Measurements from ENCODE around the gene MAX. TPM values are rescaled to one million over a fixed set of nuclear protein-coding genes. Genes with fewer than 3 reads are reported as not detected.

The MAX gene
- total and polyA plus RNA-seq, 2 of the 8 experiments (the other 6 are each of a cell fraction or from before 2014, with no cell fraction given) = 36.9 to 65.1 TPM

DNA sequence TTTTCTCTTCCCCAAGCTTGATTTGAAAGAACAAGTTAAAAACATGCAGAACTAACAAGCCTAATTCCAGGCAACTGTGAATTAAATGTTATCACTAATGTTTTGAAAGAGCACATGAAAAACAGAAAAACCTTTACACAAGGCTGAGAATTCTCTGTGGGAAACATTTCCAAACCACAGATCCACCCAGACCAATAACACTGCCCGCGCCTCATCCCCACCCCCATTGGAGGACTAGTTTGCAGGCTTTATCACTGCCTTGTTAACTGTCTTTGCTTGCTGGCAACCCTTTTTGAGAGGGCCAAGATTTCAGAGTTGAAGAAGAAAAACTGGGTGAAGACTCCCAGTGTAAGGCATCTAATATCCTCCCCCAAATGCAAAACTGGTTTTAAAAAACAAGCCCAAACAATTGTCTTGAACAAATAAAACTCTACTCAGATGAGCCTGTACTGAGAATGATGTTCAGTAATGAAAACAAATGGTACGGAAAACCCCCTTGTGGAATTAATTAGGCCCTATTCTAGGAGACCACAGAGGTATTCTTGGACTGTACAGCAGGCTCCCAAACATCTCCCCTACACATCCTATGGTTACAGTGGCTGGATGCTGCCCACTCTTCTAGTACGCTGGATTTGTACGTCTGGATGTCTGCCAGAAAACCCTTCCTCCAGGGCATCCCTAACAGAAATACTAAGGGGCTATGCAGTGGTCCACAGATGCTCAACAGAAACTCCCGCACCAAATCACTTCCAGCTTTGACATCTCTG is 5.8 kb downstream of the MAX start:
- no peak overlapping the region for H4K5ac ChIP-seq (ENCODE audit: insufficient read length, low read depth, low read length)
- FAIRE-seq (no peak), DNase-seq (ENCODE audit: low read depth in 1 of 2, low spot score in 2 of 2) (no peak)
- H2BK120ac ChIP-seq (replicated peaks; ENCODE audit: low read depth, low read length) = no peak overlapping the region
- H3K4me3 ChIP-seq (ENCODE audit: extremely low read depth in 1 of 4, insufficient read depth in 2 of 4, low read depth in 3 of 4, low read length in 4 of 4) = no peak overlapping the region
- no peak overlapping the region for H4K91ac ChIP-seq (replicated peaks; ENCODE audit: insufficient read length, low read length)
- no peak overlapping the region for H3K27ac ChIP-seq (ENCODE audit: low read depth, low read length)
- peaks cover 0 to 67% of the 10 kb centered on the region in 2 experiments; a peak in 2 of 4 replicates for H3K79me2 ChIP-seq (ENCODE audit: control insufficient read depth in 1 of 2, insufficient read depth in 2 of 2, low read length in 2 of 2)
- no peaks in the 10 kb centered on the region for H3K23me2 ChIP-seq (ENCODE audit: low read depth, low read length)
- no peak for TF ChIP-seq JUN (IDR thresholded peaks at IDR 0.05; ENCODE audit: low read depth, low read length)
- TF ChIP-seq EZH2 (IDR thresholded peaks at IDR 0.05; ENCODE audit: low read depth, low read length, severe bottlenecking) = no peak
- TF ChIP-seq, protein P1, sequence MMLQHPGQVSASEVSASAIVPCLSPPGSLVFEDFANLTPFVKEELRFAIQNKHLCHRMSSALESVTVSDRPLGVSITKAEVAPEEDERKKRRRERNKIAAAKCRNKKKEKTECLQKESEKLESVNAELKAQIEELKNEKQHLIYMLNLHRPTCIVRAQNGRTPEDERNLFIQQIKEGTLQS (IDR thresholded peaks at IDR 0.05; ENCODE audit: insufficient read depth, low read depth, low read length) = no peak
- no peak for TF ChIP-seq CHD1 (IDR thresholded peaks at IDR 0.05; ENCODE audit: low read depth, low read length)
- TF ChIP-seq EP300 (IDR thresholded peaks at IDR 0.05; ENCODE audit: borderline replicate concordance in 1 of 2, low read depth in 2 of 2, low read length in 2 of 2) = no peak
- TF ChIP-seq EGR1 (IDR thresholded peaks at IDR 0.05; ENCODE audit: borderline replicate concordance, low read depth, low read length) = no peak
- no peak for TF ChIP-seq RAD21 (IDR thresholded peaks at IDR 0.05 in 1 of 2, conservative IDR thresholded peaks at IDR 0.05 in 1 of 2; ENCODE audit: low read depth in 2 of 2, low read length in 2 of 2)
- TF ChIP-seq KDM5A (IDR thresholded peaks at IDR 0.05; ENCODE audit: low read length) = no peak
- TF ChIP-seq TAF1 (IDR thresholded peaks at IDR 0.05; ENCODE audit: low read depth, low read length) = no peak
- H3K9me3 ChIP-seq (ENCODE audit: insufficient read depth in 2 of 2, low read depth in 1 of 2, low read length in 1 of 2) = no peaks in the 10 kb centered on the region
- POLR2A ChIA-PET (ENCODE audit: partially characterized antibody) = interaction anchor here (0.6 to 2.3 kb wide), 2 partner anchors 13 to 18 kb away, joined by 4 to 5 read pairs; no protein-coding TSS in a partner anchor
- no peak overlapping the region for H2AFZ ChIP-seq (ENCODE audit: low read length)
- H3K4ac ChIP-seq (replicated peaks; ENCODE audit: insufficient read length, low read depth, low read length) = no peak overlapping the region
- no peak overlapping the region for H3K23ac ChIP-seq (ENCODE audit: insufficient read length)
- H4K20me1 ChIP-seq (replicated peaks in 1 of 2; ENCODE audit: control insufficient read depth in 1 of 2, insufficient read depth in 2 of 2, low read length in 2 of 2) = peaks cover 8 to 11% of the 10 kb centered on the region in 2 experiments
- peaks cover 2% of the 10 kb centered on the region; the same call in 1 of the 2 replicates for H3K79me1 ChIP-seq (ENCODE audit: low read depth, low read length)
- no peak overlapping the region for H3K56ac ChIP-seq (replicated peaks; ENCODE audit: insufficient read length, low read depth, low read length)
- H2BK20ac ChIP-seq (ENCODE audit: low read length) = no peak overlapping the region
- no peak overlapping the region for H3K18ac ChIP-seq (ENCODE audit: extremely low read depth, low read length)
- no peak overlapping the region for H3K14ac ChIP-seq (ENCODE audit: insufficient read length)
- no peak overlapping the region for H3K9ac ChIP-seq (replicated peaks in 1 of 4; ENCODE audit: extremely low read depth in 1 of 4, low read depth in 3 of 4, low read length in 3 of 4)
- H3K4me1 ChIP-seq (replicated peaks in 1 of 4; ENCODE audit: control insufficient read depth in 3 of 4, insufficient read depth in 4 of 4, low read length in 3 of 4) = peaks cover 0 to 9% (median 2%) of the 10 kb centered on the region in 4 experiments; a peak in 3 of 7 replicates
- peaks cover 12 to 48% (median 29%) of the 10 kb centered on the region in 4 experiments for H3K36me3 ChIP-seq (ENCODE audit: control insufficient read depth in 2 of 4, insufficient read depth in 4 of 4, low read length in 3 of 4)
- 83% methylated on average over 6 of the region's 6 CpGs; no CpG with 5 or more reads in 1 of the 2 experiments for whole genome bisulfite sequencing, 2 experiments (ENCODE audit: extremely low coverage in 1 of 2, insufficient coverage in 1 of 2, insufficient read length in 1 of 2, insufficient replicate concordance in 2 of 2, low coverage in 1 of 2, low lambda C conversion rate in 2 of 2, missing lambda C conversion rate in 1 of 2)
- no peak overlapping the region for H3K4me2 ChIP-seq (ENCODE audit: insufficient read depth in 1 of 2, low read depth in 2 of 2, low read length in 2 of 2)
- no peak overlapping the region for H2BK15ac ChIP-seq (ENCODE audit: low read length)
- H2BK5ac ChIP-seq (ENCODE audit: low read depth, low read length) = no peak overlapping the region
- no peak overlapping the region for H2AK5ac ChIP-seq (ENCODE audit: low read depth, low read length)
- no peak overlapping the region for H2BK12ac ChIP-seq (ENCODE audit: low read depth, low read length)
- H3K27me3 ChIP-seq (replicated peaks in 1 of 4; ENCODE audit: control insufficient read depth in 3 of 4, extremely low read depth in 1 of 4, insufficient read depth in 3 of 4, low read length in 3 of 4) = no peaks in the 10 kb centered on the region
- CTCF ChIA-PET (ENCODE audit: partially characterized antibody) = no interaction called here
- no peak overlapping the region for H4K8ac ChIP-seq (ENCODE audit: extremely low read depth, insufficient read depth, low read length)
